Endothelial cell of umbilical vein (primary cell): ENCODE data around the gene TTLL10.

Experiments used
- CTCF ChIP-seq, 2 donors: IDR thresholded peaks; 1 replicate in 1 of 2; 2 replicates in 1 of 2; pipeline ENCODE4 v1.5.1; 2011; ENCODE audit warnings: low read length in 2 of 2, mild to moderate bottlenecking in 2 of 2, moderate library complexity in 2 of 2, control low read depth in 1 of 2, inconsistent platforms in 1 of 2, low read depth in 1 of 2; ENCODE audit not compliant: insufficient read depth in 1 of 2; ENCODE audit errors: extremely low read depth in 1 of 2
- EZH2 ChIP-seq: IDR thresholded peaks from 2 replicates; pipeline ENCODE4 v1.6.1; 2012; ENCODE audit warnings: borderline replicate concordance, low read depth, mild to moderate bottlenecking, moderate library complexity, low read length, inconsistent platforms; ENCODE audit not compliant: severe bottlenecking
- JUN ChIP-seq: IDR thresholded peaks from 2 replicates; pipeline ENCODE4 v1.6.1; 2011; ENCODE audit warnings: borderline replicate concordance, low read depth; ENCODE audit not compliant: insufficient read length, insufficient read depth
- POLR2A ChIP-seq: IDR thresholded peaks from 2 replicates; pipeline ENCODE4 v1.6.1; 2012; ENCODE audit warnings: low read depth, mild to moderate bottlenecking, control low read depth, low read length
- POLR2AphosphoS5 ChIP-seq: IDR thresholded peaks from 2 replicates; pipeline ENCODE4 v1.6.1; 2012; ENCODE audit warnings: low read depth, mild to moderate bottlenecking, control low read depth, low read length, moderate library complexity; ENCODE audit not compliant: insufficient read depth

- TF ChIP-seq CTCF (IDR thresholded peaks at IDR 0.05; ENCODE audit: extremely low read depth in 1 of 2, insufficient read depth in 1 of 2, low read depth in 1 of 2, low read length in 2 of 2) = no peak
- no peak for TF ChIP-seq POLR2AphosphoS5
- no peak for TF ChIP-seq EZH2
- TF ChIP-seq POLR2A = no peak
- TF ChIP-seq JUN = no peak
Measured at GRCh38 chr1:1167398-1167821, 6.3 kb upstream of the TTLL10 start.
